ENCODE data around the gene WFS1.

Gene WFS1

DNA sequence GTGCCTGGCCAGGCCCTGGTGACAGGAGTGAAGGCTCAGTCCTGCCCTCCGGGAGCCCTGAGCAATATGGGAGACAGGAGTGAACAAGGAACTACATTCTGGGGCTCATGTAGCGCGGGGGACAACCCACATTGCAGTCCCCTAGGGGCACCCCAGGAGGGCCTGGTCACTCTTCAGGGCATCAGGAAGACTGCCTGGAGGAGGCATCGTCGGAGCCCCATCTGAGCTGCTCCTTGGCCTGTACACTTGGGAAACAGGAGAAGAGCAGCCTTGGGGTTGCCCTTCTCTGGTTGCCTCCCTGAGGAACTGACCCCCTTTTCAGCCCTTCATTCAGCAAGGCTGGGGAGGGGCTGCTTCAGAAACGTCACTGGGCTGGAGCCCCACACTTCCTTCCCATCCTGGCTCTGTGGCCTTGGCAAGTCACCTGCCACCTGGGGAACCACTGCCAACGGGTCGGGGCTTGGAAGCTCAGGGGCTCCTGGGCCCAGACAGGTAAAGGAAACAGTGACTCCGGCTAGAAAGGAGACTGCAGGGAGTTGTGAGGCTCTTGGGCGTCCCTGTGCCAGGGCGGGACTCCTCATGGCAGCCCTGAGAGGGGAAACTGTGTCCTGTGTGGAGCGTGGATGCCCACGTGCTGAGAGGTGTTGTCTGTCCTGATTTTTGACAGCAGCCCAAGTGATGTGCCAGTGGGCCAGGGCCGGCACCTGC, 10.1 kb downstream of the WFS1 start:
- DNase-seq (ENCODE audit: extremely low read depth in 1 of 2, low read depth in 1 of 2) = no peak

DNA sequence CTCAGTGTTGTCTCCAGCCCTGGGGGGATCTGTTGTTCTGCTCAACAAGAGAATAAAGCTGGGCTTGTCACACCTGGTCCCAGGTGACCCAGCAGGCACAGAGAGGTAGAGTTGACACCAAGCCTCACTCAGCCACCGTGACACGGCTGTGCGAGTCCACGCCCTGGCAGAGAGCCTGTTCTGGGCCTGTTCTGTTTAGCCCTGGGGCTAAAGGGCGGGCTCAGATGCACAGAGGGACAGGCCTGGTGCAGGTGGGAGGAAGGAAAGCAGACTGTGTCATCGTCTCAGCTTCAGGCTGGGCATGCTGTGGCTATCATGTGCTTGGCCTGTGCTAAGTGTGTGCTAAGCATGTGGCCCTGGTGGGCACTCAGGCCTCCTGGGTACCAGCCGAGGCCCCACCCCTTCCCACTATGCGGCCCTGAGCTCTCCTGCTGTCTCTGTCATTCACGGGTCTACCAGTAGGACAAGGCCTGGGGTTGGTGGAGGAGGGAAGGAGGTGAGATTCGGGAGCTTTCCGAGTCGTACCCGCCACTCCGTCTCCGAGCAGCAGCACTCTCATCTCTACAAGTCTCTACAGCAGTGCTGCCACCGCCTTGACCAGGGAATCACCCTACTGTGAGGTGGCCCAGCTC, 10.8 kb downstream of the WFS1 start:
- DNase-seq (ENCODE audit: extremely low read depth in 1 of 2, low read depth in 1 of 2) = no peak

DNA sequence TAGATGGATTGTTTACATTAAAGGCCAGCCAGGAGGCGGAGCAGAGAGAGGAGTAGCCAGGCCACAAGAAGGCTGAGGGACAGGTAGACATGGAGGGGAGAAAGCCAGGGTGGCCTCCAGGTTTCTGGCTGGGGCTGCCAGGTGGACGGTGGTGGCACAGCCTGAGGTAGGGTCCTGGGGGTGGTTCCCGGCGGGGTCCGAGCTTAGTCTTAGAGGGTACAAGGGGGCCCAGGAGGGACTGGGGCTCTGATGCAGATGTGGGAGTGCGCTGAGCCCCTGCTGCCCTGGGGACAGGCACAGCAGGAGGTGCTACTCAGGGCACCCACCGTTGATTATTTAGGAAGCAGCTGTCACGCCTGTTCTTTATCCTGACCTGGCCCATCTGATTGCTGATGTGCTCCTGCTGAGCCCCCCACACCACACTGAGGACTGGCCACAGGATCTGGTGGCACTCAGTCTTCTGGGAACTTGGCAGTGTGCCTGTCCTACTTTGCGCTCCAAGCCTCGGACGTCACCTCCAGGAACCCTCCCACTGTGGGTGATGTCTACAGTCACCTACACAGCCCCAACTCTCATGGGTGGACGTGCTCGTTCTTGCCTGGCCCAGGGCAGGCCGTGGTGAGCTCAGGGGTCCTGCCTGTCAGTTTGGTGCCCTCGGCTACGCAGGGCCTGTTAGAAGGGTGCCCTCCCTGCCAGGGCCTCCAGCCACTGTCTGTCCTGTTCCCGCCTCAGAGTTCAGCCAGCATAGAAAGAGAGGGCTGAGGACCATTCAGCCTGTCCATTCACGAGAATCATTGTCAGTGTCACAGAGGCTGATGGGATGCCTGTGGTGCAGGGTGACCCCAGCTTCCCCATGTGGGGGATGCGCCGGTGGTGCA, 12.0 kb downstream of the WFS1 start:
- no peak for DNase-seq (ENCODE audit: extremely low read depth in 1 of 2, low read depth in 1 of 2)

DNA sequence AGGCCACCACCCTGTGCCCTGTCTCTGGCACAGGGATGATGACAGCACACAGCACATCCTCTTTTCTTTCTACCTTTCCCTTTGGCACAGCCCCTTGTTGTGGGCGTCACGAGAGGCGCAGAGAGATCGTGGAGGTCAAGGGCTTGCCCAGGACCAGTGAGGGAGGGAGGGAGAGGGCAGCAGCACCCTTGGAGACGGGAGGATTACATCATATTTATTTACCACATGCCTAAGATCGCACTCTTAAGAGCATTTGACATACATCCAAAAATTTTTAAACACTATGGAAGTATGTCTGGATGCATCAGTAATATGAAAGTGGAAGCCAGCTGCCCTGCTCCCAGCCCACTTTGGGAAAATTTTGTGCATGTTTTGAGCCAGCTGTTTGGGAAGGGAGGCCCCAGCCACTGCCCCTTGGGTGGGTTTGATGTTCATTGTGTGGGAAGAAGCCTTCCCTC, 12.7 kb downstream of the WFS1 start:
- no peak for DNase-seq (ENCODE audit: extremely low read depth in 1 of 2, low read depth in 1 of 2)

DNA sequence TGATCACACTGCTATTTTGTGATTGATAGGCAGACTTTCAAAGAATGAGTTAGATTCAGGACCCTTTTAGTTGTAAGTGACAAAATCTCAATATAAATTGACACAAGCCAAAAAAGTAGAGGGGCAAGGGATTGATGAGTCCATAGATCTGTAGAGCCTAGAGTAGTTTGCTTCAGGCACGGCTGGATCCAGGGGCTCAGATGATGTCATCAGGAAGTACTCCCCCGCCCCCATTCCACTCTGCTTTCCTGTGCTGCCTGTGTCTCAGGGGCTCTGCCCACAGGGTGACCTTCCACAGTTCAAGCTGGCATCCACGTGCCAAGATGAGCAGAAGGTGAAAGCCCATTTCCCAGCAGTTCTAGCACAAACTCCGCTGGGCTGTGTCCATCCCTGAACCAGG, 13.6 kb downstream of the WFS1 start:
- no peak for DNase-seq (ENCODE audit: extremely low read depth in 1 of 2, low read depth in 1 of 2)

DNA sequence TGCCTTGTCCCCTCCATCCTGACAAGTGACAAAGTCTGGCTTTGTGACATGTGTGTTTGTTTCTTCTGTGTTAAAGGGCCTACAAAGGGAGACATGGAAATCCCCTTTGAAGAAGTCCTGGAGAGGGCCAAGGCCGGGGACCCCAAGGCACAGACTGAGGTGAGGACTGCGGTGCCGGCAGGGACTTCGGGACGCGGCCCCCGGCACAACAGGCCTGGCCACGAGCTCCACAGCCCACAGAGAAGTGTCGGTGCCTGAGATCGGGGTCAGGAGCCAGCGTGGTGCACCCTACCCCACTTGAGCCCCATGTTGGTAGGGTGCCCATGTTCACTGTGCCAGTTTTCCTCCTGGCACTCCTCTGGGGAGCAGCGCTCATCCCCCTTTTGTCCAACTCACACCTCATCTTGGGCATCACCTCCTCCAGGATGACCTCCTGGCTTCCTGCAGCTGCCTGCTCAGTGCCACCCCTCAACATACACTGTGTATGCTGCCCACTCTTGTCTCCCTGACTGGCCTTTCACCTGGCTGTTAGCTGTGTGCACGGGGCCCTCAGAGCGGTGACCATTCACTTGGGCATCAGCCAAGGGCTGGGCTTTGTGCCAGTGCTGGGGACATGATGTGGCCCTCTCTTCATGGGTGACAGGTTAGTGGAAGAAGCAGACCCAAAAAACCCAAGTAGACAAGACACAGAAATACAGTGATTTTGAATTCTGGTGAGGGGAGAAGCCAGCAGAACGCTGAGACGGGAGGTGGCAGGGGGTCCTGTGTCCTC, 17.6 kb downstream of the WFS1 start:
- no peak for DNase-seq (ENCODE audit: extremely low read depth in 1 of 2, low read depth in 1 of 2)

DNA sequence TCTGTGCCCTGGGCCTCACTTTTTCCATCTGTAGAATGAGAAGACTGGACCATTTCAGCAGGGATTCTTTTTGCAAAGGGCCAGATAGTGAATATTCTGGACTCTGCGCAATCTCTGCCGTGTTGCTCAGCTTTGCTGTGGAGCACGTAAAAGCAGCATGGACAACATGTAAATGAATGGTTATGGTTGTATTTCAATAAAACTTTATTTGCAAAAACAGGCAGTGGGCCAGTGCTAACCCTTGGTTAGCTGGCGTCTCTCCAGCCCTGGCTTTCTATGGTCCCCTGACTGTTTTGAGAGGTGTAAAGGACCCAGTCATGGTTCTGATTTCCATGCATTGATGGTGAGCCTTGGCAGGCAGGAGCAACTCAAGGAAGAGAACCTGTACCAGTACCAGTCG, 18.7 kb downstream of the WFS1 start:
- DNase-seq (ENCODE audit: extremely low read depth in 1 of 2, low read depth in 1 of 2) = no peak

DNA sequence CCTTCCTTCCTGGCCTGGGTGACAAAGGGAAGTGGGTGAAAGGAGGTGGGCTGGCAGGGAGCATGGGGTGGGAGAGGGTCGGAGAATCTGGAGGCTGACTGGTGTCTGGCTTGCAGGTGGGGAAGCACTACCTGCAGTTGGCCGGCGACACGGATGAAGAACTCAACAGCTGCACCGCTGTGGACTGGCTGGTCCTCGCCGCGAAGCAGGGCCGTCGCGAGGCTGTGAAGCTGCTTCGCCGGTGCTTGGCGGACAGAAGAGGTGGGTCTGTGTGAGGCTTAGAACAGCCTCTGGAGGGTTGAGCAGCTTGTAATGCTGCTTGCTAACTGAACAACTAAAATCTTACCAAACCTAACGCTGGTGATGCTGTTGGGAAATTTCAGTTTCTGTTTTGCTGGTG, 19.2 kb downstream of the WFS1 start:
- DNase-seq (ENCODE audit: extremely low read depth in 1 of 2, low read depth in 1 of 2) = no peak

DNA sequence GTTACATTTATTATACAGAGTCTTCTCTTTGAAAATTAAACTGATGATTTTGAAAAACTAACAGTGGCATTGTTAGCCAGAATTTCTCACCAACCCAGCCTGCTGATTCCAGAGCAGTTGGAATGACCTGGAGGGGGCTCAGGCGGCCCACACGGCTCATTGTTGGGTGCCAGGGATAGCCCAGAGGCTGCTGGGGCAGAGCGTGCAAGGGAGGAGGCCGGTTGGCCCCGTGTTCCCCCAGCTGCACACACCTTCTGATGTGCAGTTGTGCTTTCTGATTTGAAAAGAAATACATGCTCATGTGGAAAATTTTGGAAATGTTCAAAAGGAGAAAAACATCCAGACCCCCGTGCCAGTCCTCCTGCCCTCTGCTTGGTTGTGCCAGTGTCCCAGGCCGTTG, 20.6 kb downstream of the WFS1 start:
- no peak for DNase-seq (ENCODE audit: extremely low read depth in 1 of 2, low read depth in 1 of 2)

DNA sequence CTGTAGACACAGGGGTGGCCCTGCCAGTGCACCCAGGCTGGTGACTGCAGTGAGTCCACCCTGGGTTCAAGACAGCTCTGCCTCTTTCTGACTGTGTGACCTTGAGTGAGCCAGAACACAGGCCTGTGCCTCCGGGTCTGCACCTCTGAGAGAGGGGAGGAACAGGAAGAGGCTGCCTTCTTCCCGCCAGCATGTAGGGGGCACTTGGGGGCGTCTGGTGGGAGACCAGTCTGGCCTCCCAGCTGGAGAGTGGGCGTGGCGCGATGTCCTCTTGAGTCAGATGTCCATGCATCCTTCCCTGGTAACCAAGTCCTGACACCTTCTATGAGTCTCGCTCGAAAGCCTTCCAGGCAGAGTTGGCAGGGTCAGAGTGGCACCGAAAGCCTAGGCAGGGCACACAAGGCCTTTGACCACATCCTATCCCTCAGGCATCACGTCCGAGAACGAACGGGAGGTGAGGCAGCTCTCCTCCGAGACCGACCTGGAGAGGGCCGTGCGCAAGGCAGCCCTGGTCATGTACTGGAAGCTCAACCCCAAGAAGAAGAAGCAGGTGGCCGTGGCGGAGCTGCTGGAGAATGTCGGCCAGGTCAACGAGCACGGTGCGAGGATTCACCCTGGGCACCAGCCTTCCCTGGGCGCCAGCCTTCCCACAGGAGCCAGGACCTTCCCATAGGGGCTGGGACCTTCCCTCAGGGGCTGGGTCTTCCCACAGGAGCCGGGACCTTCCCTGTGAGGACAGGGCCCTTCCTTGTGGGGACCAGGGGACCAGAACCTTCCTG, 21.3 kb downstream of the WFS1 start:
- no peak for DNase-seq (ENCODE audit: extremely low read depth in 1 of 2, low read depth in 1 of 2)

DNA sequence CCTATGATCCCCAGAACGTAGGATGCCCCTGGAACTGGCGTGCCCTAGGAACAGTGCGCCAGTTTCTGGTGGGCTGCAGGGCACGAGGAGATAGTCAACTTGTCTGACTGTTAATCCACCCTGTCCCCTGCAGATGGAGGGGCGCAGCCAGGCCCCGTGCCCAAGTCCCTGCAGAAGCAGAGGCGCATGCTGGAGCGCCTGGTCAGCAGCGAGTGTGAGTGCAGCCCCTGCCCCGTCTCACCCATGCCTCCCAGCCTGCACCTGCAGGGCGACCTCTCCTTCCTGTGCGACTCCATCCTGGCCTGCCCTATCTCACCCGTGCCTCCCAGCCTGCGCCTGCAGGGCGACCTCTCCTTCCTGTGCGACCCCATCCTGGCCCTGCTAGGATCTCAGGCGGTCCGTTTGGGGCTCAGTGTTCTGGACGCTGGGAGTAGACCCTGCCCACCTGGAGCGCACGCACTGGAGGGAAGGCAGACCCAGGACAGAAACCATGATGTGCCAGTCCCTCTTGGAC, 22.2 kb downstream of the WFS1 start:
- DNase-seq (ENCODE audit: extremely low read depth in 1 of 2, low read depth in 1 of 2) = no peak

DNA sequence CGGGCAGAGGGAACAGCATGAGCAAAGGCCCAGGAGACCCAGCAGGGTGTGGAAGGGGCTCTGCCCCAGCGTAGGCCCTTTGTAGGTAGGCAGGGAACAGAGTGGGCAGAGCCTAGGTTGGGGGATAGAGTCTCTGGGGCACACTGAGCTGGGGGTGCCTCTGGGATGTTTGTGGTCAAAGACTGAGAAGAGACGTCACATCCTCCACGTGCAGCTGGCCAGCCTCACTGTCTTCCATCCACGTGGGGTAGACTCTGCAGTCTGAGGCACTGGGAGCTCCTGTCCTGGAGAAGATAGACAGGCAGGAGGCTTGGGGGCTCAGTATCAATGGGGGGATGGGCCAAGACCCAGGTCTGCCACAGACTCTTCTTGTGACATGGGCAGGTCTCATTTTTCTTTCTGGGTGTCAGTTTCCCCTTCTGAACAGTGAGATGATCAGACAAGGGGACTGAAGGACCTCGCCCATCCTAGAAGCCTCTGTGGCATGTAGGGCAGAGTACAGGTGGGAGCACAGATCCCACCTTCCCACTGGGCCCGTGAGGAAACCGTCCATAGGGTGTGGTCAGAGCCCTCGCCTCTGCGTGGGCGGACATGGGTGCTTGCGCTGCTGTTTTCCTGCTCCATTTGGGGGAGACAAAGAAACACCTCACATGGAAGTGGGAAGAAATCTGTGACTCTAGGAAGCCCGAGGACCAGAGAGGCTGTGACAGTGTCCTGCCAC, 22.9 kb downstream of the WFS1 start:
- DNase-seq (ENCODE audit: extremely low read depth in 1 of 2, low read depth in 1 of 2) = no peak

DNA sequence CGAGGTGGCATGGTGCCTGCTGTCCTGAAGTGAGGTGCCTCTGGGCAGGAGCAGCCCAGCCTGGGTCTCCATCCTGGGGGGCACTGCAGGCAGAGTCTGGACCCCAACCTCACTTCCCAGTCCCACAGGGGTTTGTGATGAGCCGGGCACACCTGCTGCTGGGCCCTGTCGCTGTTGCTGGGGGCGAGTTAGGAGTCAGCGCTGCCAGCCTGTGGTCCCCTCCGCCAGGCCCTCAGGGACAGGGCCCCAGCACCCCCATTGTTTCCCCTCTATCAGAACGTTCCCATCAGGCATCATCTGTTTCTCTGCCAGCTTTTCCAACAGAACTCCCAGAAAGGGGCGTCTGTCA, 23.4 kb downstream of the WFS1 start:
- DNase-seq (ENCODE audit: extremely low read depth in 1 of 2, low read depth in 1 of 2) = no peak

DNA sequence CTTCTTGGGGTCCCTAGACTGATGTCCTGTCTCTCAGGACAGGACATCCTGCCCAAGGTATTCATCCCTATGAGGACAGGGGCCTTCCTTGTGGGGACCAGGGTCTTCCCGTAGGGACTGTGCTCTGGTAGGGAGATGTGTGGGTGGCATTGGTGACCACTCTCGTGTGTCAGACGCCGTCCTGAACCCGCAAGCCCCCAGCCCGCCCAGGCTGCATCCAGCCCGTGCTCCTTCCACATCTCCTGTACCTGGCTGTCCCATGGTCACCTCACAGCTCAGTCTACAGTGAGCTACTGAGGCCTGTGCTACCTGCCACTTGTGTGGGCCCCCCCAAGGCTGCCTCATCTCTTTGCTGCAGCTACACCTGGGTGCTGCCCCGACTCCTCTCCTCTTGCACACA, 24.0 kb downstream of the WFS1 start:
- no peak for DNase-seq (ENCODE audit: extremely low read depth in 1 of 2, low read depth in 1 of 2)

DNA sequence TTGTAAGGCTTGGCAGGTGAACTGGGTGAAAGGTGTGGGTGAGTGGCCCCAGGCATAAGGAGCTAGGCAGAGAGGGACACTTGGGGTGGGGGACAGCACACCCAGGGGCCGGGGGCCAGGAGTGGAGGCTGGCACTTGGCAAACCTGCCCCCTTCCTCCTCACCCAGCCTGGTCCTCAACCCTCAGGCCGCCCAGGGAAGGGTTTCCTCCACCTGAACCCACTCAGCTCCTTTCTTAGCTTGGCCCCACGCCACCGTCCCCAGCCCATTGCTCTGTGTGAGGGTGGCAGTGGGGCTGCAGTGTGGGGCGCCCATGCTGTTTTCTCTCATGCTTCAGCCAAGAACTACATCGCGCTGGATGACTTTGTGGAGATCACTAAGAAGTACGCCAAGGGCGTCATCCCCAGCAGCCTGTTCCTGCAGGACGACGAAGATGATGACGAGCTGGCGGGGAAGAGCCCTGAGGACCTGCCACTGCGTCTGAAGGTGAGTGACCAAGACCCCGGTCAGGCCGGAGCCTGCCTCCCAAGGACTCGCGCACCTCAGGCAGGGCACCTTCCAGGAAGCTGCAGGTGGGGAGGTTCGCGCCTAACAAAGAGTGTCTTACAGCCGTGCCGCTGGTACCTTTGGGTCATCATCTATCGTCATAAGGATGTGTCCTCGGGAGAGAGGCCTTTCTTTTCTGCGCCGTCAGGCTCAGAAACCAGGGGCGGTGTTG, 25.2 kb downstream of the WFS1 start:
- DNase-seq (ENCODE audit: extremely low read depth in 1 of 2, low read depth in 1 of 2) = no peak

DNA sequence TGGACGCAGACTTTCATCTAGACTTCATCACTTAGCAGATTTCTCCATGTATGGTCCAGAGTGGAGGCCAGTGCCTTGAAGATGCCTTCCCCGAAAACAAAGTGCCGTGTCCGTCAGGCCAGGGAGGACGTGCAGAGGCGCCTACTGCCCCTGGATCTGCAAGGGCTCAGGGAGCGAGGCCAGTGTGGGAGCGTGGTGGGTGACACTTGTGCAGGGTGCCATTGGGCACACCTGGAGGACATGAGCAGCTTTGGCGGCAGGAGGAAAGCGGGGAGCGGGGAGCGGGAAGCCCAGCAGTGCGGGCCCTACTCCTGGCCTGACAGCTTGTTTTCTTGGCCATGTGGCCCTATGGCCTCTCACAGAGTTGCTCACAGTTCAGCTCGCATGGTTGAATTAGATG, 25.8 kb downstream of the WFS1 start:
- no peak for DNase-seq (ENCODE audit: extremely low read depth in 1 of 2, low read depth in 1 of 2)

DNA sequence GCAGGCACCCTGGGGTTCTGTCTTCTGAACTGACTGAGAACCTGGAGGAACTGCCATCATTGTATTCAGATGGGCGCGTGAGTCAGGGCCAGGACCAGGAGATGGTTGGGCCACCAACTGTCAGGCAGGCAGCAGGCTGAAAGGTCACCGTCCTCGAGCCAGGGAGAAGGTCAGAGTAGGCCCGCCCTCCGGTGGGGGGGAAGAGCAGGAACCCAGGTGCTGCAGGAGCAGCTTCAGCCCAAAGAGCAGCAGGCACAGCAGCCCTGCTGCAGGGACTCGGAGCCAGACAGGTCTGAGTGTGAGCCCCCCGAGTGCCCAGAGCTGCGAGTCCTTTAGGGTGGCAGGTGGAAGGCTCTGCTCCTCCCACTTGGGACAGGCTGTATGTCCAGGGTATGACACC, 26.4 kb downstream of the WFS1 start:
- DNase-seq (ENCODE audit: extremely low read depth in 1 of 2, low read depth in 1 of 2) = no peak

DNA sequence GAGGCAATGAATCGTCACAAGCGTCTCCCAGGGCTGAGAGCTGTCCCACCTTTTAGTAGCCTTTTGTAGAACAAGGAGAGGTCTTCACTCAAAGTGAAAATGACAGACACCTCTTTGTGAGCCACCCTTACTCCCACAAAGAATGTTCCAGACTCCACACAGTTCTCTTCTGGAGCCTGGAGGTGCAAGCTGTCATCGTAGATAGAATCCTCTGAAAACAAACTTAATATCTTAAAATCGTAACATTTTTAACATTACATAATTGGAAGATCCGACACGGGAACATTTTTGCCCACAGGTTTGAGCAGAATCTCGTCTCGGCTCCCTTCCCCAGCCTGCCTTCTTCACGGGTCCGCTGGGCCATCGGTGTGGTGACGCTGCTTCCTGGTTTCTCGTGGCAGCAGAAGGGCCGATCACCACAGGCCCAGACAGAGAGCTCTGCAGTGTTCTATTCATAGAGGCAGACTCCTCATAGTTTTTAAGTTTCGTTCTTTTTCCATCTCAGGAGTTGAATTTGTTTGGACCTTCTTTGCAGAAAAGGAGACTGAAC, 27.7 kb downstream of the WFS1 start:
- no peak for DNase-seq (ENCODE audit: extremely low read depth in 1 of 2, low read depth in 1 of 2)

DNA sequence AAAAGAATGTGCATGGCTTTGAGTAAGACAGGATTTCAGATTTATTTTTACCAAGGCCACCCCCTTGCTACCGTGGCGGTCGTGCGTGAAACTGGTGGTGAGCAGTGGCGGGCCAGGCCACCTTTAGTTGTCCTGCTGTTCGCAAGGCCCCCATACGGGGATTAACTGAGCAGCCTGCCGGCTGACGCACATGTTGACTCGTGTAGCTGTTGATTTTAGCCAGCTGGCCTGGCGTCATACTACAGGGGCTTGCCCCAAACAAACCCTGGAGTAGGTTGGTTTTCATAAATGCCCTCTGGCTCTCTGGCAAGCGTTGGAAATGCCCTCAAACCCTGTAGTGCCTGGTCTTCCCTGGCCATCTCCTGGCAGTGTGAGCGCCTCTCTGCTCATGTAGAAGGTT, 28.4 kb downstream of the WFS1 start:
- DNase-seq (ENCODE audit: extremely low read depth in 1 of 2, low read depth in 1 of 2) = no peak

Data from stimulated activated CD8-positive, alpha-beta memory T cell treated with anti-CD3 and anti-CD28 coated beads, Interleukin-7, amount 100 ng/mL, for 48 hours (primary cell).